K562 (cell line): ENCODE results near the gene ZNF276.

ENCODE experiments used
- BHLHE40 ChIP-seq: IDR thresholded peaks from 2 replicates; pipeline ENCODE4 v1.6.1; 2011; ENCODE audit warnings: low read length, improper control_type of control experiment
- CTCF ChIP-seq, 3 experiments: IDR thresholded peaks in 2 of 3; conservative IDR thresholded peaks in 1 of 3; 2 replicates each; pipeline ENCODE4 v1.5.1; 2011 to 2012; ENCODE audit warnings: low read length in 3 of 3, mild to moderate bottlenecking in 3 of 3, control low read depth in 2 of 3, improper control_type of control experiment in 1 of 3, inconsistent platforms in 1 of 3, low read depth in 1 of 3, mixed read lengths in 1 of 3, moderate library complexity in 1 of 3; ENCODE audit not compliant: insufficient read depth in 2 of 3
- MAFF ChIP-seq: IDR thresholded peaks from 2 replicates; pipeline ENCODE4 v1.6.1; 2012; ENCODE audit warnings: low read length, improper control_type of control experiment
- POLR2AphosphoS5 ChIP-seq: IDR thresholded peaks from 2 replicates; pipeline ENCODE4 v1.6.1; 2011; ENCODE audit warnings: mild to moderate bottlenecking, low read depth, low read length, moderate library complexity; ENCODE audit not compliant: control insufficient read depth, insufficient read depth
- SRSF3 ChIP-seq: fragments of 200-400 bp; formaldehyde crosslinking; IDR thresholded peaks from 2 replicates; pipeline ENCODE4 v1.6.1; 2016; ENCODE audit warnings: mild to moderate bottlenecking, low read length, moderate library complexity; ENCODE audit not compliant: insufficient read depth

GRCh38 chr16:89706518-89707260 lies 14.6 kb upstream of the ZNF276 start:
- no peak for TF ChIP-seq CTCF (IDR thresholded peaks at IDR 0.05 in 2 of 3, conservative IDR thresholded peaks at IDR 0.05 in 1 of 3; ENCODE audit: insufficient read depth in 2 of 3, low read depth in 1 of 3, low read length in 3 of 3)
- no peak for TF ChIP-seq BHLHE40
- no peak for TF ChIP-seq MAFF
- TF ChIP-seq SRSF3 = no peak
- TF ChIP-seq POLR2AphosphoS5 = no peak
